HG02970 (cell line): ENCODE data around the gene TMEM138.
"Not testable (repeated sequence)": the region's sequence is repeated elsewhere in the genome, so short reads cannot be mapped to it uniquely, and the experiment has no call there.

Experiments
- ATAC-seq: cut with Tn5 transposase; IDR thresholded peaks from one replicate; pipeline ENCODE4 v1.9.1; 2021; ENCODE audit warnings: mild to moderate bottlenecking, moderate library complexity, moderate number of reproducible peaks; ENCODE audit not compliant: unreplicated experiment, low FRiP score

The TMEM138 gene

DNA sequence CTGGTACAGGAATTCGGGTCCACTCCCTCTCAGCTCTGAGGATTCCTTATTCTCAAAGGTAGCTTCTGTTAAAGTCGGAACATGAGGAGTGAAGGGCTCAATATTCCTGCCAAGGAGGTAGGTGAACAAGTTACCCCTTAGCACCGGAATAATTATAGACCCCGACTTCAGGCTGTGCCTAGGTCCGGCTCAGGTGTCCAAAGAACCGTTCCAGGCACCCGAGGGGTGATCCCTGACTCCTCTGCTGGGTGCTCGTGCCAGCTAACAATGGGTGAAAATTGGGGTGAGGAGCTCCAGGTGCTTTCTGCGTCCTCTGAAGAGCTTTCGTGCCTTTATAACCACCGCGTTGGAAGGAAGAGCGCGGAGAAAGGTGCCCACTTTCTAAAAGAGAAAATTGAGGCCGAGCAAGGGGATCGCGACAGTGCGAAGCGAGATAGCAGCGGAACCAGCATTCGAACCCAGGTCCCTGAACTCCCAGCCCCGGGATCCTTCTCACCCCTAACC is 885 bp upstream of the TMEM138 start:
- peak; percentile 1 for ATAC-seq

DNA sequence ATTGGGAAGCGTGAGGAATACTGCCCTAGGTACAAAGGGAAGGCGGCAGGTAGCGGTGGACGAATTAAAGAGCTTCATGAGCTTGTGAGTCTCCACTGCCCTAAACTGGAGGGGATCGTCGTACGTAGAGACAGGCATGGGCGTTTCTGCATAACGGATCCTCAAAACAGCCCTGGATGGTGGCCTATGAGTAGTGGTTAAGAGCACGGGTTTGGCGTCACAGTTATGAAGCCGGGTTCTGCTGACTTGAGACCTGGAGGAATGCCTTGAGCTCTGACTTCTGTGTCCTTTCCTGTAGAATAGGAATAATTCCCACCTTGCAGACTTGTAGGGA is 335 bp downstream of the TMEM138 start:
- ATAC-seq = no peak

DNA sequence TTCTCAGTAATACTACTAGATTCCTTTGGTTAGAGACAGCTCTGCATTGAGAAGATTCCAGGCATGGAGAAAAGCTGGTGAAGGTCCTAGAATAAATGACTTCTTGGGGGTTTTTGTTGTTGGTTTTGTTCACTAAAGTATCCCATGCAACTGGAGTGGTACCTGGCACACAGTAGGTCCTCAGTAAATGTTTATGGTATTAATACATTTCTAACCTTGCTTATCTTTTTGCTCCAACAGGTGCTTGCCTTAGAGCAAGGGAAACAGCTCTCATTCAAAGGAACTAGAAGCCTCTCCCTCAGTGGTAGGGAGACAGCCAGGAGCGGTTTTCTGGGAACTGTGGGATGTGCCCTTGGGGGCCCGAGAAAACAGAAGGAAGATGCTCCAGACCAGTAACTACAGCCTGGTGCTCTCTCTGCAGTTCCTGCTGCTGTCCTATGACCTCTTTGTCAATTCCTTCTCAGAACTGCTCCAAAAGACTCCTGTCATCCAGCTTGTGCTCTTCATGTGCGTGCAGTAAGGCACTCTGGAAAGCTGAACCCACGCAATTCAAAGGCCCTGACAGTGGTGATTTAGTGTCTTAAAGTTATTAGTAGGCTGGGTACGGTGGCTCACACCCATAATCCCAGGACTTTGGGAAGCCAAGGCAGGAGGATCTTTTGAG is 2.0 kb downstream of the TMEM138 start:
- ATAC-seq = no peak

DNA sequence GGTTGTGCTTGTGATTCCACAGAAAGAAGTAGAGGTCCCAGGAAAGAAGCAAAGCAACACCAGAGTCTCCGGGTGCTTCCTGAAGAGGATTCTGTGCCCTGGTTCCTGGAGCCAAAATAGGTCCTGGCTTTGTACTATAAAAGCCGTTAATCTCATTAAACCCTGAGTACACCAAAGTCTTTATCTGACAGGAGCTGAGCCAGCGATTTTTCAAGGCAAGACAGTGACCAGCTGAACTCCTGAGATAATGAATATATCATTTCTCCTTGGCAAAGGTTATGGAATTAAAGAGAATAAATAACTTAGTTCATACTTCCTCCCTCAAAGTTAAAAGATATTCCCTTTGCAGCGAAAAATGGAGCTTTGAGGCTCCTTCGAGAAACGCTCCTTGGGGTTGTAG is 5.2 kb downstream of the TMEM138 start:
- no peak for ATAC-seq

DNA sequence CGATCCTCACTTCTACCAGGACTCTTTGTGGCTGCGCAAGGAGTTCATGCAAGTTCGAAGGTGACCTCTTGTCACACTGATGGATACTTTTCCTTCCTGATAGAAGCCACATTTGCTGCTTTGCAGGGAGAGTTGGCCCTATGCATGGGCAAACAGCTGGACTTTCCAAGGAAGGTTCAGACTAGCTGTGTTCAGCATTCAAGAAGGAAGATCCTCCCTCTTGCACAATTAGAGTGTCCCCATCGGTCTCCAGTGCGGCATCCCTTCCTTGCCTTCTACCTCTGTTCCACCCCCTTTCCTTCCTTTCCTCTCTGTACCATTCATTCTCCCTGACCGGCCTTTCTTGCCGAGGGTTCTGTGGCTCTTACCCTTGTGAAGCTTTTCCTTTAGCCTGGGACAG is 6.5 kb downstream of the TMEM138 start:
- ATAC-seq = no peak

DNA sequence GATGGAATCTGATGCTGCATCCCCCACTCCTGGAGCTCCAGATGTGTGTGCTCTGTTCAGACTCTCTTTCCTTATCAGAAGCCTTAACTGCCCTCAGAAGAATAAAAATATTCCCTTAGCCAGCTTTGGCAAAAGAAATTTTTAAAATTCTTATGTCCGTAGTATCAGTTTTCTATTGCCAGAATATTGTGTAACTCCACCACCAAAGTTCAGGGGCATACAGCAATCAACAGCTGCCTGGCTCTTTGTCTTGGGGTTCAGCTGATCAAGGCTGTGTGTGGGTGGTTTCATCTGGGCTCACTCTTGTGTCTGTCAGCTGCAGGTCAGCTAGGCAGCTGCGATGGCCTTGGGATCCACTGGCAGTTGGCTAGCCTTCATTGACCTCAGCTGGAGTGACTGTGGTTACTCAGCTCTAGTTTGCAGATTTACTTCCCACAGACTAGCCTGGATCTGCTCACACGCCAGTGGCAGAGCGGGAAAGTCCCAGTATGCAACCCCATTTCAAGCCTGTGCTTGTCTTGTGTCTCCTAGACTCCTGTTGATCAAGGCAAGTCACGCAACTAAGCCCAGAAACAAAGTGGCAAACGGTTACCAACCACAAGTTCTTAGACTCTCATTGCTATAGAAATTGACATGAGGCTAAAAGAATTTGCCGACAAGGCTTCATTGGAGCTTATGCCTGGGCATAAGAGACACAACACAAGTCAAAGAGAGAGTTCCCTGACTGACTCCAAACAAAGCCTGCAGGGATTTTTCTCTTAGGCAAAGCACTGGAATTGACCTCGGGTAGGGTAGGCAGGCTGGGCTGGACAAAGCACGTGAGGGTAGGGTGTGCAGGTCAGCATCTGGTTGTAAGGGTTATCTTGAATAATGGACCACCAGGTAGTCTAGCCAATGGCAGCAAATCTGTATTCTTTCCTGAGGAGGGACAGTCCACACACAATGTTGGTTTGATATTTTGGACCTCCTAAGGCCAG is 7.5 kb downstream of the TMEM138 start:
- no peak for ATAC-seq

DNA sequence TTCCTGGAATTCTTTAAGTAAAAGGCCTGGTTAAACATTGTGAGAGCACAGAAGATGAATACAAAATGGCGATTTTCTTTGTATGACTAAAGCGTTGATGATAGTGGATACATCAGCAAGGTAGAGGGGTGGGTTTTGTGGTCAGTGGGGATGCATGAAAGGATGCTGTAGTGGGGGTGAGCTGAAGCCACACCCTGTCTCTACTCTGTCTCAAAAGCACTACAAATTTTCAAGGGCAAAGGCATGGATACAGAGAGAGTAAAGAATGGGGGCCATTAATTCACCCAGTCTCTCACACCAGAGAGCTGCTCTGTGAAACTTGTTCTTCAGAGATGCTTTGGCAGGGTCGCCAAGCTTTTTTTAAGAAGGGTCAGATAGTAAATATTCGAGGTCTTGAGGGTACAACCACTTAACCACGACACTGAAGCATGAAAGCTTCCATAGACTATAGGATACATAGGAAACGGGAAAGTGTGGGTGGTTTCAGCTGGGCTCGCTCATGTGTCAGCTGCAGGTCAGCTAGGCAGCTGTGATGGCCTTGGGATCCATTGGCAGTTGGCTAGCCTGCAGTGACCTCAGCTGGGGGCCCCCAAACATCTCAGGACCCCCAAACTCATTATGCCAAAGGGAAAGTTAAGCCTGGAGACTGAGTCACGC is 8.3 kb downstream of the TMEM138 start:
- ATAC-seq = no peak

DNA sequence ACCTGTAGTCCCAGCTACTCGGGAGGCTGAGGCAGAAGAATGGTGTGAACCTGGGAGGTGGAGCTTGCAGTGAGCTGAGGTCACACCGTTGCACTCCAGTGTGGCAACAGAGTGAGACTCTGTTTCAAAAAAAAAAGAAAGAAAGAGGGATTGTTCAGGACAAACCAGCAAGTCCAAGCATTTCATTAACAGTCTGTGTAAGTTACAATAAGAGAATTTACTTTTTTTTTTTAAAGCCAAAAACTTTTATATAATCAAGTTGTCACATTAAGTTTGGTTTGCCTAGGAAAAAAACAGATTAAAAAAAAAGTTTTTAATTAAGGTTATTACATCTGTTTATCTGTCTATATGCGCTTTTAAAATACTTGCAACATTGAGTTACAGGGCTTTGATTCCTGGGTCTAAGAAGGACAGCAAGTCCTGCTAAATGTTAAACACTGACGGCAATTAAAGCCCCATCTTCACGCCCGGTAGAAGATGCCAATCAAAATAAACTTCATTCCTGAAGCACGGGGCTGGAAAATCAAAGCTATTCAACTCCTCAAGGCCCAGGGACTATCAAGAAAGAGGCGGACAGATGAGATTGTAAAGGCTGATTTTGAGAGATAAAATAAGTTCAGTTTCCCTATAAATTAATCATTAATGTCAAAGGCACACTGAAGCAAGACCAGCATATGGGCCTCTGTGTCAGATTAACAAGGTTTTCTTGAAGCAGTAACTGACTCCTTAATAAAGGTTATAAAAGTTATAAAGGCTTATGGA is 10.7 kb downstream of the TMEM138 start:
- ATAC-seq = no peak

DNA sequence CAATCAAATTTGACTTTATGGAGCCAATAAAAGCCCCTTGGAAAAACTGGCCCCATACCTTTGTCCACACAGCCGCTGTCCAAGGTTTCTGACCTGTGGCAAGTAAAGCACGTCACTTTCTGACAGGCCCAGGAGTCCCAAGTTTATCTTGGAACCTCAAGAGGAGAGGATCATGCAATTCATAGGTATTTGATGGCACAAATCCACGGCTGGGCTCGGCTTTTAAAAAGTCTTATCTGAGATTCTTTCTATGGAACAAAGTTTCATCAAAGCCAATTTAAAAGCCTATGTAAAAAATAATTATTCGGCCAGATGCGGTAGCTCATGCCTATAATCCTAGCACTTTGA is 13.6 kb downstream of the TMEM138 start:
- ATAC-seq = no peak

DNA sequence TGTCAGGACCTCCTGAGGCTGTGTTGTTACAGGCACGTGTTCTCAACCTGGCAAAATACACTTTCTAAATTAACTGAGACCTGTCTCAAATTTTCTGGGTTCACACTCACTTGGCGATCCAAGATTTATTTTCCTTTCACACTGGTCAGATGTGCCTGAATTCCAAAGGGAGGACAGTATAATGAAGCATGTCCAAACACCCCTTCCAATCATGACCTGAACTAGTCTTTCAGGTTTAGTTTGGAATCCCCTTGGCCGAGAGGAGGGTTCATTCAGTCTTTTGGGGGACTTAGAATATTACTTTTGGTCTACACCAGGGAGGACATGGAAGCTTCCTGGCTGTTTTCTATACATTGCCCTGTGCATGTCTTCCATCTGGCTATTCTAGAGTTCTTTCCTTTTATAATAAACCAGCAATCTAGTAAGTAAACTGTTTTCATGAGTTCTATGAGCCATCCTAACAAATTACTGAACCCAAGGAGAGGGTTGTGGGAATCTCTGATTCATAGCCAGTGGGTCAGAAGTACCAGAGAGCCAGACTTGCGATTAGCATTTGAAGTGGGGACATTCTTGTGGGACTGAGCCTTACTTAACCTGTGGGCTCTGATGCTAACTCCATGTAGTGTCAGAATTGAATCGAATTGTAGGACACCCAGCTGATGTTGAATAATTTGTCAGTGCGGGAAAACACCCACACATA is 15.4 kb downstream of the TMEM138 start:
- ATAC-seq = no peak

DNA sequence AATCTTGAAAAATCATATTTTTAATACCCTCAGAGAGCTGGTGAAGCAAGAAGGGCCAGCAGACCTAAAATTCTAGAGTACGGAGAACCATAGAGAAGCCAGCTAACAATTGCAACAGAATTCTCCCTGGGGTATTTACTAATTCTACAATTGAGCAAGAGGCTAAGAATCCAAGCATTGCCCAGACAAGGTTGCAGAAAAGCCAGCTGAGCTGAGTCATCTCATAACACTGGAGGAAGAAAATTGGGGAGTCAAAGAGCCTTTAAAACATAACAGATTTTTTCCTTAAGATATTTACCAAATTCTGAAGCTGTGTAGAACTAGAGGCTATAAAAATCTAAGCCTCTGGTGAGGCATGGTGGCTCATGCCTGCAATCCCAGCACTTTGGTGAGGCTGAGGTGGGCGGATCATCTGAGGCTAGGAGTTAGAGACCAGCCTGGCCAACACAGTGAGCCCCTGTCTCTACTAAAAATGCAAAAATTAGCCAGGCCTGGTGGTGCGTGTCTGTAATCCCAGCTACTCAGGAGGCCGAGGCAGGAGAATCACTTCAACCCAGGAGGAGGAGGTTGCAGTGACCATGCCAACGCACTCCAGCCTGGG is 16.6 kb downstream of the TMEM138 start:
- ATAC-seq = no peak

DNA sequence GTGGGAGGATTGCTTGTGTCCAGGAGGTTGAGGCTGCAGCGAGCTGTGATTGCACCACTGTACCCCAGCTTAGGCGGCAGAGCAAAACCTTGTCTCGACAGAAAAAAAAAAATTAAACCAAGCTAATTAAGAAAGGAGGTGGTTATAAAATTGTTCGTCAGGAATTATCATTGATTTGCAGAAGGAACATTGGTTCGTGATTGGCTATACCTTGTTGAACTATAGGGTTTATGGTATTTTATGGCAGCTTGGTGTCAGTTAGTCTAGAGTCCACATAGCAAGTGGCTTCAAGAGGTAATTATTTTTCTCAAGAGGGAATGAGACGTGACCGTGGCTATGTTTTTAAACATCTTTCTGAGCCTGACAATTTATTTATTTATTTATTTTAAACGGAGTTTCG is 18.7 kb downstream of the TMEM138 start:
- ATAC-seq = no peak

DNA sequence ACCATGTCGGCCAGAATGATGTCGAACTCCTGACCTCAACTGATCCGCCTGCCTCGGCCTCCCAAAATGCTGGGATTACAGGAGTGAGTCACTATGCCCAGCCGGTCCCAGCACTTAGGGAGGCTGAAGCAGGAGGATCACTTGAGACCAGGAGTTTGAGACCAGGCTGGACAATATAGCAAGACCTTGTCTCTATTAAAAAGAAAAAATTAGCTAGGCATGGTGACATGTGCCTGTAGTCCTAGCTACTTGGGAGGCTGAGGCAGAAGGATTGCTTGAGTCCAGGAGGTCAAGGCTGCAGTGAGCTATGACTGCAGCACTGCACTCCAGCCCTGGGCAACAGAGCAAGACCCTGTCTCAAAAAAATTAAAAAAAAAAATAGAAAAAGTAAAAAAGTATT is 21.7 kb downstream of the TMEM138 start:
- not testable (repeated sequence) for ATAC-seq

DNA sequence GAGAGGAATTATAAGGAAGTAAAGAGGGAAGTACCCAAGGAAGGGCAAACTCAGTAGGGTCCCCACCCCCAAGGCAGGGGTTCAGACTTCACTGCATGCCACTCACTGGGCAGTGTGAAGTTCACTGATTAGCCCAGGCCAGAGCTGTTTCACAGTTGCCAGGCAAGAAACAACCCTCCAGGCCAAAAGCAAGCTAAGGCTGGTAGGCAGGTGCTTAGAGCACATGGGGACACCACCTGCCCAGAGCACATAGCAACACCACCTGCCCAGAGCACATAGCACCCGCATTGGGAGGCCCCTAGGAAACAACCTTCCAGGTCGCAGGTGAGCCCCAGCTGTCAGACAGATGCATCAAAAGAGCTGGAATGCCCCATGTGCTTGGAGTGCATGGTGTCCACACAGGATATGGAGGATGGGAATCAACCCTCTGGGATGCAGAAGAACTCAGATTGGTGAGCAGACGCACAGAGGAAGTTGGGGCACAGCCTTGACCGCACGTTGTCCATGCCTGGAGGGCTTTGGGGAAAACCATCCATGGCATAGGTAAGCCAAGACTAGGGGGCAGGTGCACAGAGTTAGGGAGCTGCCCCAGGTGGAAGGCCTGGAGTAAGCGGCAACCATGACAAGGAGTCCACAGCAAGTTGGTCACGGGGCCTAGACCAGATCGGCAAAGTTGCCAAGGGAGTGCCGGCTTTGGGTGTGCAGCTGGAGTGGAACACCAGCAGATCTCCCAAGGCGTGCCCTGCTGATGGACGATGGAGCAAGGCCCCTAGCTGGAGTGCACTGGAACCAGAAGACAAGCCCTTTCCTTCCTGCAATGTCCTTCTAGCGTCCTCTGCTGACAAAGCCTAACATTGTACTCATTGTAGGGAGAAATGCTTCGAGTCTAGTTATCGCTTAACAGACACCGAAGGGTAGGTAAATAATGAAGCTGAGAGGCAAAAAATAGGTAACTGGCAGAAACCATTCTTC is 22.4 kb downstream of the TMEM138 start:
- ATAC-seq = no peak

DNA sequence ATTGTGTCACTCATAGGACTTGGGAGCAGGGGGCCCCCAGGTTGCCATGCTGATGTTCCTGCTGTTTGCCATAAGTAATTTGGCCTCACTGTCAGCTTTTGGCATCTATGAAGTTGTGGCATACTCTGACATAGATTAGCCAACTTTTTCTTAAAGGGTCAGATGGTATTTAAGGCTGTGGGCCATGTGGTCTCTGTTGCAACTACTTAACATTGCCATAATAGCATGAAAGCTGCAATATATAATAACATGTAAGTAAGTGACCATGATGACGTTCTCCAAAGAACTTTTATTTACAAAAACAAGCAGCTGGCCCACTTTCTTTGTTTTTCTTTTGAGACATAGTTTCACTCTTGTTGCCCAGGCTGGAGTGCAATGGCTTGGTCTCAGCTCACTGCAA is 28.0 kb downstream of the TMEM138 start:
- ATAC-seq = no peak

DNA sequence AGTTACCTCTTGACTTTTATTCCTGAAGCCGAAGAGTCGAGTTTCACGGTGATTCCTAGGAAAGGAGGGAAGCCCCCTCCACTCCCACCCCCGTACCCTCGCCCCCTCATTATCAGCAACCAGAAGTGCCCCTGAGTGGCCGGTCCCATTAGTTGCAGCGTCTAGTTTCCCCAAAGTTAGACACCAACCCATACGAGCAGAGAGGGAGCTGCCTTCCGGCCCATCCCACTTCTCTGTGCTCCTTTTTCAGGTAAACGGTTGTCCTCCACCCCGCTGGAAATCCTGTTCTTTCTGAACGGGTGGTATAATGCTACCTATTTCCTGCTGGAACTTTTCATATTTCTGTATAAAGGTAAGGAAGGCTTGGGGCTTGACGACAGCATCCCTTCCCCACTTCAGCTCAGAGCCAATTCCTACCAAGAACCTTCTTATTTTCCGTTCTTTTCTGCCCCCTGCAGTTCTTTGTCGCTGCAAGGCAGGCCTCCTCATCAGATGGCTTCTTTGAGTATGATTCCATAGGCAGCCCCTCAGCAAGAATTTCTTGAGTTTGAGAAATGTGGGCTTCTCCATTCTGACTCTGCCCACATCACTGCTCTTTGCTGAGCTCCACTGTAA is 30.9 kb downstream of the TMEM138 start:
- ATAC-seq = no peak

DNA sequence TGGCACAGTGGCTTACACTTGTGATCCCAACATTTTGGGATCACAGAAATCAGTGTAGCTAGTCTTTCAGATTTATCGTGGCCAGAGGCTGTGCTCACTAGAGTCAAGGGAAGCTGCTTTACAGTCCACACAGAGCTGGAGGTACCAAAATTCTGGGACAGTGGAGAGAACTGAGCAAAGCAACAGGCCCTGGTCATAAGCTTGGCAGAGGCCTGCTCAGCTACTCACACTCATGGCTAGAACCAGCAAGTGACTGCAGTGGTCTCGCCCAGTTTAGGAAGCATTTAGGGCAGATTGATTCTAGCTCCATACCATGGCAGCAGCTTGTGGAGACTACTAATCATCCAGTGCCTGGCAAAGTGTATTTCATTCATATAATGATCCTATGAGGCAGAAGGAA is 39.0 kb downstream of the TMEM138 start:
- no peak for ATAC-seq

DNA sequence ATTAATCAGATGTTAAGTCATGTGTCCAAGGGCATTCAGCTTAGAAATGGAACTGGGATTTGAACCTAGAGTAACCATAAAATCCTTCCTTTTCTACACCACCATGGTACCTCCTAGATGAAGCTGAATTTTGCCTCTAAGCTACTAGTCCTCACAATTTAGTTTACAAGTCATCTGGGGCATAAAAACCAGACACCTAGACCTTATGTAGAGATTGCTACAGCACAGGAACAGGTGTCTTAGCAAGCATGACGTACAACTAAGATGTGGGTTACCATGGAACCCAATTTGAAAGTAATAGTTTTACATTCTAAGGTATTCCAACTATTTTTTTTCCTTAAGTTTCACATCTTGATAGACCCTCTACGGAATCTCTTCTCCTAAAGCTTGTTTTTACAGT is 39.4 kb downstream of the TMEM138 start:
- ATAC-seq = no peak
